Mammary epithelial cell (primary cell): ENCODE measurements around the gene TRAF1.

Experiments used
- EZH2 ChIP-seq: IDR thresholded peaks from 2 replicates; pipeline ENCODE4 v1.6.1; 2012; ENCODE audit warnings: low read length, inconsistent platforms, borderline replicate concordance
- TF ChIP-seq, protein P1 (sequence below), 2 donors: IDR thresholded peaks in 1 of 2; conservative IDR thresholded peaks in 1 of 2; 2 replicates each; pipeline ENCODE4 v1.5.1; 2011 to 2012; ENCODE audit warnings: inconsistent platforms in 2 of 2, low read length in 2 of 2, mild to moderate bottlenecking in 2 of 2, control low read depth in 1 of 2, low read depth in 1 of 2; ENCODE audit not compliant: insufficient read depth in 1 of 2; ENCODE audit errors: extremely low read depth in 1 of 2

- TF ChIP-seq, protein P1, sequence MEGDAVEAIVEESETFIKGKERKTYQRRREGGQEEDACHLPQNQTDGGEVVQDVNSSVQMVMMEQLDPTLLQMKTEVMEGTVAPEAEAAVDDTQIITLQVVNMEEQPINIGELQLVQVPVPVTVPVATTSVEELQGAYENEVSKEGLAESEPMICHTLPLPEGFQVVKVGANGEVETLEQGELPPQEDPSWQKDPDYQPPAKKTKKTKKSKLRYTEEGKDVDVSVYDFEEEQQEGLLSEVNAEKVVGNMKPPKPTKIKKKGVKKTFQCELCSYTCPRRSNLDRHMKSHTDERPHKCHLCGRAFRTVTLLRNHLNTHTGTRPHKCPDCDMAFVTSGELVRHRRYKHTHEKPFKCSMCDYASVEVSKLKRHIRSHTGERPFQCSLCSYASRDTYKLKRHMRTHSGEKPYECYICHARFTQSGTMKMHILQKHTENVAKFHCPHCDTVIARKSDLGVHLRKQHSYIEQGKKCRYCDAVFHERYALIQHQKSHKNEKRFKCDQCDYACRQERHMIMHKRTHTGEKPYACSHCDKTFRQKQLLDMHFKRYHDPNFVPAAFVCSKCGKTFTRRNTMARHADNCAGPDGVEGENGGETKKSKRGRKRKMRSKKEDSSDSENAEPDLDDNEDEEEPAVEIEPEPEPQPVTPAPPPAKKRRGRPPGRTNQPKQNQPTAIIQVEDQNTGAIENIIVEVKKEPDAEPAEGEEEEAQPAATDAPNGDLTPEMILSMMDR (conservative IDR thresholded peaks at IDR 0.05 in 1 of 2, IDR thresholded peaks at IDR 0.05 in 1 of 2; ENCODE audit: extremely low read depth in 1 of 2, insufficient read depth in 1 of 2, low read depth in 1 of 2, low read length in 2 of 2), result no peak
- no peak for TF ChIP-seq EZH2
Observed at GRCh38 chr9:120869360-120869687, 57.3 kb downstream of the TRAF1 start.
